A673 (cell line): ENCODE measurements around the gene FUT2.

ENCODE experiments used
- CTCF ChIP-seq: fragments of 300-800, 200-600 bp; sonication (generic); conservative IDR thresholded peaks from 2 replicates; pipeline ENCODE4 v1.5.1; 2017; ENCODE audit warnings: low read depth, mild to moderate bottlenecking, antibody characterized with exemption, low read length, moderate library complexity, mixed read lengths
- EZH2 ChIP-seq: fragments of 200-600 bp; sonication (generic); IDR thresholded peaks from 2 replicates; pipeline ENCODE4 v1.6.1; 2017; ENCODE audit warnings: borderline replicate concordance, low read depth, mild to moderate bottlenecking, mixed read lengths, antibody characterized with exemption, low read length; ENCODE audit not compliant: poor library complexity, severe bottlenecking

GRCh38 chr19:48713041-48713863 lies 17.5 kb downstream of the FUT2 start:
- no peak for TF ChIP-seq CTCF
- no peak for TF ChIP-seq EZH2
